ENCODE results near the gene ASCC3. TPM values are rescaled to one million over a fixed set of nuclear protein-coding genes. Genes with fewer than 3 reads are reported as not detected.
"Not testable (repeated sequence)": the region's sequence is repeated elsewhere in the genome, so short reads cannot be mapped to it uniquely, and the experiment has no call there.

Gene ASCC3
- total RNA-seq, 2 experiments from 2014 or later: 55.9 to 58.4 TPM

GRCh38 chr6:100663219-100663863 is 217.8 kb downstream of the ASCC3 start:
- Mint-ChIP-seq H3K4me3 (no peak overlapping the region), H3K27me3 (ENCODE audit: low read depth) (no peaks in the 10 kb centered on the region), H3K27ac (no peak overlapping the region), H3K9me3 (no peaks in the 10 kb centered on the region), H3K36me3 (ENCODE audit: low read depth) (peaks cover 8% of the 10 kb centered on the region), H3K4me1 (ENCODE audit: low read depth) (peaks cover 8% of the 10 kb centered on the region)
- DNase-seq: no peak
- intact Hi-C loops (cut with micrococcal nuclease): loop anchor here (5.0 to 10.0 kb wide), 2 partner anchors 289 to 661 kb away; no protein-coding TSS in a partner anchor
- CTCF ChIA-PET: interaction anchor here (0.9 to 2.2 kb wide), 6 partner anchors 9 to 59 kb away, joined by 3 to 10 read pairs (median 4); no protein-coding TSS in a partner anchor

- DNase-seq: no peak
- Mint-ChIP-seq H3K27ac (no peak overlapping the region), H3K4me1 (ENCODE audit: low read depth) (peaks cover 8% of the 10 kb centered on the region), H3K36me3 (ENCODE audit: low read depth) (peaks cover 6% of the 10 kb centered on the region), H3K4me3 (no peak overlapping the region), H3K27me3 (ENCODE audit: low read depth) (no peaks in the 10 kb centered on the region), H3K9me3 (no peaks in the 10 kb centered on the region)
- CTCF ChIA-PET: no interaction called here
- intact Hi-C loops (cut with micrococcal nuclease): loop anchor here (5.0 to 10.0 kb wide), 2 partner anchors 287 to 660 kb away; no protein-coding TSS in a partner anchor
These were observed 218.9 kb downstream of the ASCC3 start for GRCh38 chr6:100662264-100662663.

- Mint-ChIP-seq H3K36me3 (ENCODE audit: low read depth) (peaks cover 8% of the 10 kb centered on the region), H3K4me3 (no peak overlapping the region), H3K9me3 (no peaks in the 10 kb centered on the region), H3K27me3 (ENCODE audit: low read depth) (no peaks in the 10 kb centered on the region), H3K4me1 (ENCODE audit: low read depth) (no peaks in the 10 kb centered on the region), H3K27ac (no peak overlapping the region)
- CTCF ChIA-PET: interaction anchor here (0.6 to 1.1 kb wide), 2 partner anchors 15 to 789 kb away, joined by 3 read pairs; no protein-coding TSS in a partner anchor
- intact Hi-C loops (cut with micrococcal nuclease): loop anchor here (5.0 kb wide), 1 partner anchor 181 kb away; no protein-coding TSS in a partner anchor
- no peak for DNase-seq
These were observed 222.6 kb downstream of the ASCC3 start for GRCh38 chr6:100658486-100658885.

DNA sequence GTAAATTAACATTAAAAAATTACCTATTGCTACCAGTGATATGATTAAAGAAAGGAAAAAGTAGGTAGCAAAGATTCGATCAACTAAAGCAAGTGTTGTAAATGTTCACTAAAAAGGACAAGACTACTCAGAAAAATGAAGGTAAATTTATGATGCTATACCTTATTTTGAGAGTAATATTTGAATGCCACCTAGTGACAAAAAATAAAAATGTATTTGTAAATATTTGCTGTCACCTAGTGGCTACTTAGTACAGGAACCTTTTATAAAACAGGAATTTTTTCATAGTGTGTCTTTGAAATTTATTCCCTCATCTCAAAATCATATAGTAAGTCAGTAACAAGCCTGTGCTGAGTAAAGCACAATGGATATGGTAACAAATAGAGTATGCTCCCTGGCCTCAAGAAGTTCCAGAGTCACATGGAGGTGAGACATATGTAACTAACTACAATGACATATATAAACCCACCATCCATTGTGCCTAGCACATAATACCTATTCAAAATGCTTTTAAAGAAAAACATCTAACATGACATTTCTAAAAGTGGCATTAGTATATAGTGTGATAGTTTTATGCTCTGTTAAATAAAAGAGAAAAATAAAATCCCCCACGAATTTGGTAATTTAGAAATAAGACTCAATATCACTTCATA is 223.3 kb downstream of the ASCC3 start:
- Mint-ChIP-seq H3K4me3 (no peak overlapping the region), H3K36me3 (ENCODE audit: low read depth) (peaks cover 4% of the 10 kb centered on the region), H3K27me3 (ENCODE audit: low read depth) (no peaks in the 10 kb centered on the region), H3K27ac (no peak overlapping the region), H3K9me3 (no peaks in the 10 kb centered on the region), H3K4me1 (ENCODE audit: low read depth) (no peaks in the 10 kb centered on the region)
- CTCF ChIA-PET: interaction anchor here (1.1 kb wide), 1 partner anchor 788 kb away, joined by 3 read pairs; no protein-coding TSS in a partner anchor
- intact Hi-C loops (cut with micrococcal nuclease): loop anchor here (2.0 to 5.0 kb wide), 4 partner anchors 181 to 789 kb away; no protein-coding TSS in a partner anchor
- DNase-seq: no peak

DNA sequence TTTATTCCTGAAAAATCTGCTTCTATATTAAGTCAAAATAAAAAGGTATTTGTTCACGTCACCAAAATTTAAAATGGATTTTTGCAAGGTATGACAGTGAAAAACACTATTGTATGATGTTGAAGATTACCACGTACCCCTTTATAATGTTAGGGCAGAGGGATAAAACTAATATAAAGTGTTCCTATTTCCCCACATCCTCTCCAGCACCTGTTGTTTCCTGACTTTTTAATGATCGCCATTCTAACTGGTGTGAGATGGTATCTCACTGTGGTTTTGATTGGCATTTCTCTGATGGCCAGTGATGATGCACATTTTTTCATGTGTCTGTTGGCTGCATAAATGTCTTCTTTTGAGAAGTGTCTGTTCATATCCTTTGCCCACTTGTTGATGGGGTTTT is 240.0 kb downstream of the ASCC3 start:
- H3K9me3 Mint-ChIP-seq; intact Hi-C loops (cut with micrococcal nuclease); CTCF ChIA-PET; H3K27ac Mint-ChIP-seq; H3K4me3 Mint-ChIP-seq; DNase-seq; H3K4me1 Mint-ChIP-seq (ENCODE audit: low read depth); H3K27me3 Mint-ChIP-seq (ENCODE audit: low read depth): not testable (repeated sequence)
- peaks cover 55% of the 10 kb centered on the region for H3K36me3 Mint-ChIP-seq (ENCODE audit: low read depth)

DNA sequence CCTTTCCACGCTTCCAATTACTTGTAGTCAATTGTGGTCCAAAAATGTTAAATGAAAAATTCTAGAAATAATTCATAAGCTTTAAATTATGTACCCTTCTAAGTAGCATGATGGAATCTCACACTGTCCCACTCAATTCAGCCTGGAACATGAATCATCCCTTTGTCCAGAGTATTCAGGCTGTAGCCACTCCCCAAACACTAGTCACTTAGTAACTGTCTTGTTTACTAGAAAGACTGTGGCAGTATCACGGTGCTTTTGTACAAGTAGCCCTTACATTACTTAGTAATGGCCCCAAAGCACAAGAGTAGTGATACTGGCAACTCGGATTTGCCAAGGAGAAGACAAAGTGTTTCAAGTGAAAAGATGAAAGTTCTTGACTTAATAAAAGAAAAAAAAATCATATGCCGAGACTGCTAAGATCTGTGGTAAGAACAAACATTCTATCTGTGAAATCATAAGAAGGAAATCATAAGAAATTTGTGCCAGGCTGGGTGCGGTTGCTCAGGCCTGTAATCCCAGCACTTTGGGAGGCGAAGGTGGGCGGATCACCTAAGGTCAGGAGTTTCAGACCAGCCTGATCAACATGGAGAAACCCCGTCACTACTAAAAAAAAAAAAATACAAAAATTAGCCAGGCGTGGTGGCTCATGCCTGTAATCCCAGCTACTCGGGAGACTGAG is 247.9 kb downstream of the ASCC3 start:
- intact Hi-C loops (cut with micrococcal nuclease): no loop called here

GRCh38 chr6:100630536-100630935 is 250.6 kb downstream of the ASCC3 start:
- Mint-ChIP-seq H3K4me3 (no peak overlapping the region), H3K4me1 (ENCODE audit: low read depth) (no peaks in the 10 kb centered on the region), H3K36me3 (ENCODE audit: low read depth) (peaks cover 23% of the 10 kb centered on the region), H3K9me3 (no peaks in the 10 kb centered on the region), H3K27ac (no peak overlapping the region), H3K27me3 (ENCODE audit: low read depth) (no peaks in the 10 kb centered on the region)
- intact Hi-C loops (cut with micrococcal nuclease): no loop called here
- CTCF ChIA-PET: no interaction called here
- no peak for DNase-seq

More for the DNA sequence above, 247.9 kb downstream of the ASCC3 start:
- Mint-ChIP-seq H3K4me3 (no peak overlapping the region), H3K27me3 (ENCODE audit: low read depth) (no peaks in the 10 kb centered on the region), H3K27ac (no peak overlapping the region), H3K4me1 (ENCODE audit: low read depth) (no peaks in the 10 kb centered on the region), H3K9me3 (no peaks in the 10 kb centered on the region), H3K36me3 (ENCODE audit: low read depth) (peaks cover 31% of the 10 kb centered on the region)
- DNase-seq: no peak
- CTCF ChIA-PET: no interaction called here

DNA sequence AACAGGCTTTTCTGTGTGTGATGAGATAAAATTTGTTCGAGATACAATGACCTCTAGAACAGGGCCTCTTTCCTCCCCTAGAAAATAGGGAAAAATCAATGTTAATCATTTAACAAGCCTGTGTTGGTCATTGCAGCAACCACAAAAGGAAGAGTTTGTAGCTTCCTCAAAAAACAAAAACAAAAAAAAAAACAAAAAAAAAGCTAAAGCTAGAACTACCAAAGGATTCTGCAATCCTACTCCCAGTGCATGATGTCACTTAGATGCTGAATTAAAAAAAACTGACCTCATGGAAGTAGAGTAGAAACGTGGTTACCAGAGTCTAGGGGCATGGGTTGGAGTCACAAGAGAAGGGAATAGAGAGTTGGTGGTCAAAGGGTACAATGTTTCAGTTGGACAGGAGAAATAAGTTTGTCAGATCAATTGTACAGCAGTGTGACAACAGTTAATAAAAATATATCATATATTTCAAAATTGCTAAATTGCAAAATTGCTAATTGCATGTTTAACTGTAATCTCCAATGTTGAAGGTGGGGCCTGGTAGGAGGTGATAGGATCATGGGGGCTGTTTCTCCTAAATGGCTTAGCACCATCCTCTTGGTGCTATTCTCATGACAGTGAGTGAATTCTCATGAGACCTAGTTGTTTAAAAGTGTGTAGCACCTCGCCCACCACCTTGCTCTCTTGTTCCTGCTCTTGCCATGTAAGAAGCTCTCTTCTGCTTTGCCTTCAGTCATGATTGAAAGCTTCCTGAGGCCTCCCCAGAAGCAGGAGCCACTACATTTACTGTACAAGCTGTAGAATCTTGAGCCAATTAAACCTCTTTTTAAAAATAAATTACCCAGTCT is 253.0 kb downstream of the ASCC3 start:
- Mint-ChIP-seq H3K36me3 (ENCODE audit: low read depth) (peaks cover 33% of the 10 kb centered on the region), H3K4me1 (ENCODE audit: low read depth) (no peaks in the 10 kb centered on the region), H3K9me3 (no peaks in the 10 kb centered on the region), H3K4me3 (no peak overlapping the region), H3K27me3 (ENCODE audit: low read depth) (no peaks in the 10 kb centered on the region), H3K27ac (no peak overlapping the region)
- CTCF ChIA-PET: interaction anchor here (1.0 kb wide), 1 partner anchor 8 kb away, joined by 4 read pairs; no protein-coding TSS in a partner anchor
- DNase-seq: no peak
- intact Hi-C loops (cut with micrococcal nuclease): no loop called here

- Mint-ChIP-seq H3K27me3 (ENCODE audit: low read depth) (no peaks in the 10 kb centered on the region), H3K36me3 (ENCODE audit: low read depth) (peaks cover 38% of the 10 kb centered on the region), H3K4me3 (no peak overlapping the region), H3K9me3 (peaks cover 7% of the 10 kb centered on the region), H3K4me1 (ENCODE audit: low read depth) (no peaks in the 10 kb centered on the region), H3K27ac (no peak overlapping the region)
- intact Hi-C loops (cut with micrococcal nuclease): no loop called here
- CTCF ChIA-PET: interaction anchor here (0.6 kb wide), 1 partner anchor 144 kb away, joined by 3 read pairs; no protein-coding TSS in a partner anchor
- DNase-seq: no peak
These were observed 254.4 kb downstream of the ASCC3 start for GRCh38 chr6:100626721-100627120.

DNA sequence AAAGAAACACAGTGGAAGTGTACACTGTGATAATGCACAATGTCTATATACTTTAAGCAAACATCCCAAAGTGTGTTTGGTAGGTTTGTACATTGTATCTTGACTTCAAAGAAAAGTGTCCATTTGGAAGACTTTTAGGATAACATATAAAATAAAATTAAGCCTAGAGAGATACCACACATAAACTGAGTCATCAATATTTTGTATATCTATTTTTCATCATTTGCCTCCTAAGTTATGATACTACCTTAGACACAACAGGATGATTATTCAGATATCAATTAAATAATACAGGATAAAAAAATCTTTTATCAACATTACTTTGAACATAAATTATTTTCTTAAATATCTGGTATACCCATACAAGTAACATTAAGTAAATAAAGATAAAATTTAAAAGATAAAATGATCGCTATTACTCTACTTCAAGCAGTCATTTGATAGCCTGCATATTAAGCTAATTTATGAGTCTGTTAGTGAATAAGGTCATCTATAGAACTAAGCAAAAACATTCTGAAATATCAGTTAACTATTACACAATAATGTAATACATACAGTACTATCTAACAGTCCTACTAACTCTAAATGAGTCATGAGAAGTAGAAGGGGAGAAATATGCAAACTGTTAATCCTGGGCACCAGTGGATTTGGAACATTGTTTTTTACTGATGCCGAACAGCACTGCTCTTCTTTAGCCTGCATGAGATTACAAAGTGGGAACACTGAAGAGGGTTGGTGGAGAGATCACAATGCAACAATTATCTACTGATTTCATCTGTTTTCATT is 258.0 kb downstream of the ASCC3 start:
- Mint-ChIP-seq H3K36me3 (ENCODE audit: low read depth) (peaks cover 45% of the 10 kb centered on the region), H3K4me1 (ENCODE audit: low read depth) (no peaks in the 10 kb centered on the region), H3K27ac (no peak overlapping the region), H3K4me3 (no peak overlapping the region), H3K9me3 (peaks cover 8% of the 10 kb centered on the region), H3K27me3 (ENCODE audit: low read depth) (no peaks in the 10 kb centered on the region)
- no peak for DNase-seq
- CTCF ChIA-PET: no interaction called here
- intact Hi-C loops (cut with micrococcal nuclease): no loop called here

DNA sequence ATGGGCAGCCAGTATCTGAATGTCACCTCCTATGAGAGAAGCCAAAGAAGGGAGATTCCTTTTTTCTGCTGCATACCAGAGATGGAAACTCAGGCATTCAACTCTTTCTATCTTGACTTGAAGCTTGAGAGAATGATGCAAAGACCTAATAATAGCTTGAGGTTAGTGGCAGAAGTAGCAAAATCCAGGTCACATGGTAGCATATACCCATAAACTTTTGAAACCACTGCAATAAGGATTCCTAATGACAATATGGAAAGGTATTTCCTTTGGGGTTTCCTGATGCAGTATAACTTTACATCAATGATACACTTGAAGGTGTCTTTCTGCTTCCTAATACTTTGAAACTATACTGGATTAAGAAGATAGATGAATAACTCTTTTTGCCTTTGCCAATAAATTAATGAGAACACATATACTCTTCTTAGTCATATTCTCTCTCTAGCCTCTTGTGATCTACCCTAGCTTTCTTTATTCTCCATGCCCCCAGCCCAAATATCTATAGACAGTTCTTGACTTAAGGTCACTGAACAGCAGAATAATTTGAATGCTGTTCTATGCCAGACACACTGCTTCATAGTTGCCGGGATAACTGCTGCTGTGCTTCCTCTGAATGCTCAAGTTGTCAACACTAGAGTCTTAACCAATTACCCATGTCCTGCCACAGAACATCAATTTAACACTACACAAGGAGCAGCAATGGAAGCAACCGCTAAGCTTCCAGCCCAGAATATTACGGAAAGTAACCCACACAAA is 260.9 kb downstream of the ASCC3 start:
- no peaks in the 10 kb centered on the region for H3K27me3 Mint-ChIP-seq (ENCODE audit: low read depth)
- intact Hi-C loops (cut with micrococcal nuclease): no loop called here
- H3K36me3 Mint-ChIP-seq (ENCODE audit: low read depth): peaks cover 45% of the 10 kb centered on the region
- peaks cover 8% of the 10 kb centered on the region for H3K9me3 Mint-ChIP-seq
- CTCF ChIA-PET: interaction anchor here (0.6 kb wide), 1 partner anchor 10 kb away, joined by 3 read pairs; no protein-coding TSS in a partner anchor
- no peak overlapping the region for H3K27ac Mint-ChIP-seq
- H3K4me1 Mint-ChIP-seq (ENCODE audit: low read depth): no peaks in the 10 kb centered on the region
- H3K4me3 Mint-ChIP-seq: no peak overlapping the region
- DNase-seq: no peak

Measured in activated naive CD4-positive, alpha-beta T cell treated with anti-CD3 and anti-CD28 coated beads for 36 hours (primary cell).